ENCODE data around the gene RTEL1. TPM values are rescaled to one million over a fixed set of nuclear protein-coding genes. Genes with fewer than 3 reads are reported as not detected.

RTEL1 gene
- total RNA-seq, 4 donors from 2014 or later: 7.1 to 43.7 (median 18.7) TPM

GRCh38 chr20:63708301-63709148 lies 50.4 kb downstream of the RTEL1 start:
- no peak for ATAC-seq
- Histone ChIP-seq H3K9me3 (no peaks in the 10 kb centered on the region), H3K27ac (peak overlapping the region in 3 of 4 donors; percentile 90 to 93 (median 92)), H3K36me3 (peaks cover 0 to 79% of the 10 kb centered on the region in 2 donors), H3K27me3 (no peaks in the 10 kb centered on the region), H3K4me3 (peak overlapping the region; percentile 80 to 97), H3K4me1 (peaks cover 0 to 50% (median 18%) of the 10 kb centered on the region in 3 donors)
- WGBS, 2 donors (ENCODE audit: low coverage in 1 of 2): 12 to 68% methylated on average over 10 to 12 of the region's 67 CpGs
- TF ChIP-seq POLR2A (IDR thresholded peaks at IDR 0.05) (no peak), EP300 (IDR thresholded peaks at IDR 0.05) (no peak), POLR2AphosphoS5 (IDR thresholded peaks at IDR 0.05) (no peak), CTCF (IDR thresholded peaks at IDR 0.05) (no peak)

- H3K27me3 ChIP-seq: no peaks in the 10 kb centered on the region
- TF ChIP-seq CTCF (IDR thresholded peaks at IDR 0.05) (no peak), POLR2A (IDR thresholded peaks at IDR 0.05) (no peak), EP300 (IDR thresholded peaks at IDR 0.05) (no peak), POLR2AphosphoS5 (IDR thresholded peaks at IDR 0.05) (no peak)
- peaks cover 0 to 79% of the 10 kb centered on the region in 2 donors for H3K36me3 ChIP-seq
- WGBS, 2 donors (ENCODE audit: low coverage in 1 of 2): 87% methylated on average over 3 of the region's 17 CpGs; no CpG with 5 or more reads in 1 of the 2 donors
- peak overlapping the region in 1 of 2 donors; percentile 97 for H3K4me3 ChIP-seq
- H3K4me1 ChIP-seq: peaks cover 0 to 50% (median 18%) of the 10 kb centered on the region in 3 donors
- no peak for ATAC-seq
- H3K27ac ChIP-seq: no peak overlapping the region
- H3K9me3 ChIP-seq: peaks cover 0 to under 1% (median 0%) of the 10 kb centered on the region in 3 donors
Observed at GRCh38 chr20:63709149-63709527, 51.0 kb downstream of the RTEL1 start.

GRCh38 chr20:63711085-63711645 lies 53.1 kb downstream of the RTEL1 start:
- H3K36me3 ChIP-seq: peaks cover 0 to 79% of the 10 kb centered on the region in 2 donors
- ATAC-seq: no peak
- H3K27ac ChIP-seq: no peak overlapping the region
- H3K9me3 ChIP-seq: peaks cover 0 to 21% (median 0%) of the 10 kb centered on the region in 3 donors
- no peaks in the 10 kb centered on the region for H3K27me3 ChIP-seq
- WGBS, 2 donors (ENCODE audit: low coverage in 1 of 2): 64 to 85% methylated on average over 3 to 7 of the region's 12 CpGs
- TF ChIP-seq POLR2AphosphoS5 (IDR thresholded peaks at IDR 0.05) (no peak), EP300 (IDR thresholded peaks at IDR 0.05) (no peak), POLR2A (IDR thresholded peaks at IDR 0.05) (no peak), CTCF (IDR thresholded peaks at IDR 0.05) (no peak)
- peaks cover 0 to 45% (median 18%) of the 10 kb centered on the region in 3 donors for H3K4me1 ChIP-seq
- no peak overlapping the region for H3K4me3 ChIP-seq

GRCh38 chr20:63712191-63712590 lies 54.1 kb downstream of the RTEL1 start:
- Histone ChIP-seq H3K27me3 (no peaks in the 10 kb centered on the region), H3K27ac (no peak overlapping the region), H3K36me3 (peaks cover 0 to 85% of the 10 kb centered on the region in 2 donors), H3K9me3 (peaks cover 0 to 25% (median 0%) of the 10 kb centered on the region in 3 donors), H3K4me3 (no peak overlapping the region), H3K4me1 (peaks cover 0 to 35% (median 9%) of the 10 kb centered on the region in 3 donors)
- ATAC-seq: no peak
- 100% methylated on average over 1 of the region's 1 CpG; no CpG with 5 or more reads in 1 of the 2 donors for WGBS, 2 donors (ENCODE audit: low coverage in 1 of 2)
- TF ChIP-seq POLR2AphosphoS5 (IDR thresholded peaks at IDR 0.05) (no peak), EP300 (IDR thresholded peaks at IDR 0.05) (no peak), CTCF (IDR thresholded peaks at IDR 0.05) (no peak), POLR2A (IDR thresholded peaks at IDR 0.05) (no peak)

All from gastroesophageal sphincter (tissue), 4 donors.